M059J (cell line): ENCODE data around the gene MAPK11. TPM values are rescaled to one million over a fixed set of nuclear protein-coding genes. Genes with fewer than 3 reads are reported as not detected.

ENCODE experiments used
- DNase-seq: peaks from one replicate; pipeline ENCODE4 v3.0.0-alpha.2; 2012; ENCODE audit warnings: low read depth
- total RNA-seq: library from RNA; depleted of rRNA; stranded (reverse); fragments of >200 nt; shearing (Covaris generic); gene quantifications from 2 replicates; pipeline ENCODE4 v1.2.3, GENCODE V29; 2014

The MAPK11 gene
- total RNA-seq, 1 experiment from 2014 or later: 1.7 TPM

GRCh38 chr22:50307890-50308596 is 37.9 kb upstream of the MAPK11 start:
- no peak for DNase-seq

GRCh38 chr22:50306753-50307749 is 36.9 kb upstream of the MAPK11 start, which contains the start of gene PLXNB2:
Gene PLXNB2 (minus strand): TSS chr22:50307646. CDS start chr22:50290584, 17,062 bp downstream.
- peak; percentile 72 for DNase-seq

DNA sequence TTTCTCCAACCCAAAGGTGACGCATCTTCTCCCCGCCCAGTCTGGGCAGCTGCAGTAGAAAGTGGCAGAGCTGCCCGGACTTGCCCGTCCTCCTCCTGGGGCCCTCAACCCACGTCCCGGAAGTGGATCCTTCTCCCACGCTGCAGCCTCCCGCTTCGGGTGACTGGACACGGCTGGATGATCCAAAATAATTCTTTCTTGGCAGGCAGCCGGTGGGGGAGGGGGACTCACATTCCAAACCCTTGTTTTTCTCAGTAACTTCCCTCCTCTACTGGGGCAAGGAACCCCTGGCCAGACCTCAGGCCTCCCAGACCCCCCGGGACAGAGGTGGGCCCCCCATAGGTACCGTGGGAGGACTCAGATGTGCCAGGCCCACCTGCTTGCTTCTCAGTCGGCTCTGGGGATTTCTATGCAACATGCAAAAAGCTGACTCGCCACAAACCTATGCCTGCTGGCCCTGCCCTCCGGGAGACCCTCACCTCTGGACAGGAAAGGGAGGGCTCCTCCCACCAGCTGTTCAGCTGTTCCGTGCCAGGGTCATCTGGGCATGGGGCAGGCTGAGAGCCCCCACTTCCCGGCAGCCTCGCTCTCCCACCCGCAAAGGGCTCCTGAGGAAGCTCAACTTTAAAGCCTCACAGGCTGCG is 35.9 kb upstream of the MAPK11 start:
- peak; percentile 93 for DNase-seq

- DNase-seq: no peak
Measured at GRCh38 chr22:50305393-50305922, 35.3 kb upstream of the MAPK11 start.

DNA sequence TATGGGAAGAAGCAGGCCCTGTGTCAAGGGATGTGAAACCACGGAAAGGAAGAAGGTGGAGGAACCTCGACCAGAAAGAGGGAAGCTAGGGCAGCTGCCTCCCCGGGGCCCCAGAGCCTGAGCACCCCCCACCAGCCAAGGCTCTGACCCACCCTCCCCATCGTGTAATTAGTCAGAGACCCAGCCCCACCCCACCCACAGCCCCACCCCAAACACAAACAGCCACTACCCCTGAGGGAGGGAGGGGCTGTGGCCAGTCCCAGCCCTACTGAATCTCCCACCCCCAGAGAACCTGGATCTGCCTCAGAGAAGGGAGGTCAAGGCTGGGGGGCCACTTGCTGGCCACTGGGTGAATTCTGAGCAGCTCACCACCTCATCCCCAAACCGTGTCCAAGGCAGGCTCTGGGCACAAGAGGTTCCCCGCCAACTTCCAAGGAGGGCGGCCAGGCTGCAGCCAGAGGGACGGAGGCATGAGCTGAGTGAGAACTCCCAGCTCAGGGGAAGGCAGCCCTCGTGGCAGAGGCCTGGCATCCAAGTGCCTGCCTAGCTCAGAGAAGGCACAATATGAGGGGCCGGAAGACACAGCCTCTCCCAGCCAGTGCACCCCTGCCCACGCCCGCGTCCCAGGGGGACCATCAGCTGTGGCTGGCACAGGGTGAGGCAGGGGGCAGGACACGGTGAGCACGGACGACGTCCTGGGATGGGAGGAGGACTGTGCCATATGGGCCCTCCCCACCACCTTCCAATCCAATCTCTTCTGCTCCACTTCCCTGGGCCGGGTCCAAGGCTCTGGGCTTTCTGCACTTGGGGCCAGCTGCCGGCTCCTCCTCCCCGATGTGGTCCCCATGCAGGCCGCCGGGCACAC is 34.6 kb upstream of the MAPK11 start:
- DNase-seq: no peak

- no peak for DNase-seq
Measured at GRCh38 chr22:50303848-50304527, 33.8 kb upstream of the MAPK11 start.

GRCh38 chr22:50303515-50303847 is 33.3 kb upstream of the MAPK11 start:
- DNase-seq: no peak

DNA sequence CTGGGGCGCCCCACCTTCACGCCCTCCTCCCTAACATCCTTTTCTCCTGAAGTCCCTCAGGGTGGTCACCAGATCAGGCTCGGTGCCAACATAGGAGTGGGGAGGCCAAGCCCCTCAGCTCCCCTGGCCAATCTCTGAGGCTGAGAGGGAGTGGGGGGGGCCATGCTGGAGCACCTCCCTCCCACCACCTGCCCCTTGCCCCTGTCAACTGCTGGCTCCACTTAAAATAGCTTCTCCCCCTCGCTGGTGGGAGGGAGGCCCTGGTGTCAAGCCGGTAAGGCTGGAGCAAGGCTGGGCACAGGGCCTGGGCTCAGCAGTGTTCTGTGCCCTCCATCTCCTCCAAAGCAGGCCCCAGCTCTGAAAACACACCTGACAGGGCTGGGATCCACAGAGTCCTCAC is 32.4 kb upstream of the MAPK11 start:
- DNase-seq: no peak

GRCh38 chr22:50302041-50302541 is 31.9 kb upstream of the MAPK11 start:
- no peak for DNase-seq

GRCh38 chr22:50301581-50301991 is 31.4 kb upstream of the MAPK11 start:
- no peak for DNase-seq

DNA sequence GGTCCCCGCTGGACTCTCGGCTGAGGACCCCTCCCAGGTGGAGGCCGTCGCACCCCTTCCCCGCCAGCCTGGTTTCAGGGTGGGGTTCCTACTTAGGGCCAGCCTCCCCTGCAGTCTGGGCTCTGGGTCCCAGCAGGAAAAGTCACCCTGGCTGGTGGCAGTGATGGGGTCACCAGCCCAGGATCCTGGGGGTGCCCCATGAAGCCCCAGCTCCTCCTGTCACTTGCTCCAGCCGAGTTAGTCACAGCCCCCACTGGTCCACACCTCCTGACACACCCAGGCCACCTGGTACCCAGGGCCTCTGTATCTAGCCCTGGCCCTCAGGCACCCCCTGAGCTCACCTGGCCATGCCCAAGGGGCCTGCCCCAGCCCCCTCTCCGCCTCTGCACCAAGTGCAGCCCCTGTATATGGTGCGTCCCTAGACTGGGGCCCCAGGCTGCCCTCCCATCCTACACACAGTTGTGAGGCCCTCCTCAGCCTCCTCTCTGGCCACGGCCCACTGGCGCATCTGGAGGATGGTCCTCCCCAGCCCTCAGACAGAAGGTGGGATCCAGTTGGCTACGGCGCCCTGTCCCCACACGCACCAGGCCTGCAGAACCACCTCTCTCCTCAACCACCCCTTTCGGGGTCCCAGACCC is 30.6 kb upstream of the MAPK11 start:
- no peak for DNase-seq

DNA sequence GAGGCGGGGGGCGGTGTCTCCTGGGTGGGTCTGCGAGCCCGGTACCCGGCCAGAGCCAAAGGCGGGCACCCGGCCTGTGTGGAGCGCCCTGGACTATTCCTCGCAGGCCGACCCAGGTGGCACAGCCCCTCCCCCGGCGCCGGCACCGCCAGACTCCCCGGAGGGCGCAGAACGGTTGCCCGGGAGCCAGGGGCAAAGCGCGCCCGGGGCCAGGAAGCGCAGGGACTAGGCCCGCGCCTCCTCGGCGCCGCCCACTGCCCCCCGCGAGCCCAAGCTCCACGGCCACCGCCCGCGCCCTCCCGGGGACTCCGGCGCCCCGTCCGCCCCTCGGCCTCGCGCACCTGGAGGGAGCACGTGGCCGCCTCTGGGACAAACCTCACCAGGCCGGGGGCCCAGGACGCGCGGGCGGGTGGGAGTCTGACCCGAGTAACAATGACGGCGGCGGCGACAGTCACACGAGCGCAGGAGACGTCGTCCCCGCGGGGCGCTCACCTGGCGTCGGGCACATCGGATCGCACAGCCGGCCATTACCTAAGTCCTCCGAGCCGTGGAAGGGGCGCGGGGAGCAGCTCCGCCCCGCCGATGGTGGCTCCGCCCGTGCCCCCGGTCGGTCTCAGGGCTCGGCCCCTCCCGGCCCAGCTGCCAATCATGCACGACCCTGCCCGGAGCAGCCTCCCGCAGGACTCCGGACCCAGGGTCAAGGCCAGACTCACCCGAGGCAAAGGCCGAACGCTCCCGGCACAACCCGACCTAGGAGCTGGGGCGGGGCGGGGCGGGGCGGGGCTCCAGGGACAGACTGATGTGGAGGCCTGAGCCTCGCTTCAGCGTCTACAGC is 29.8 kb upstream of the MAPK11 start:
- DNase-seq: no peak

- DNase-seq: no peak
Measured at GRCh38 chr22:50298937-50299784, 29.0 kb upstream of the MAPK11 start.

- DNase-seq: no peak
Measured at GRCh38 chr22:50298266-50298637, 28.1 kb upstream of the MAPK11 start.

DNA sequence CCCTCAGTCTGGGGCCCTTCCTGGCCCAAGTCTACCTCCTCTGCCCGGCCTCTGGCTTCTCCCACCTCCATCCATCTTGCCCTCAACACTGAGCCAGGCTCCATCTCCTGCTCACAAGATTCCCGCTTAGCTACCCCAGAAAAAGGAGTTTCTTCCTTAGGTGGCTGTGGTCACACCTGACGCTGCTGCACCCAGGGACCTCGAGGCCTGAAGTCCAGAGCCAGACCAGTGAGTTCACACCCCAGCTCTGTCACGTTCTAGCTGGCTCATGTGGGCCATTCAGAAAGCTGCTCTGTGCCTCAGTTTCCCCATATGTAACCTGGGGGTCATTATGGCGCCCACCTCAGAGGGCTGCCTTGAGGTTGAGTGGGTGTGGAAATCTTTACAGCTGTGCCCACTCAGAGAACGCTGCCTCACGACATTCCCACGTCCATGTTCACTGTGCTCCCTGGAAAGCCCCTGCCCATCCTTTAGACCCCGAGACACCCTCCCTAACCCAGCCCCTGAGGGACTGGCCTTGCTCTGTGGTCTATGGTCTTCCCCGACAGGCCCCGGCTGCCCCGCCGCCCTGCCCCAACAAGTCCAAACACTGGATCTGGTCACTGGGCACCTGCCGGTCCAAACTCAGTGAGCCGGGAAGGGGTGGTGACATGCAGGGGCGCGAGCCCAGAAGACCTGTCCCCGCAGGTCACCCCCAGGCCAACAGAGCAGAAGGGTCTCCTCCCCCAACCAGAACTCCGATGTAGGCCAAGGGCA is 27.5 kb upstream of the MAPK11 start:
- no peak for DNase-seq

GRCh38 chr22:50296658-50297490 is 26.7 kb upstream of the MAPK11 start:
- no peak for DNase-seq
